Prostate gland (tissue), 2 donors: ENCODE data around the gene ZNF641. TPM values are rescaled to one million over a fixed set of nuclear protein-coding genes. Genes with fewer than 3 reads are reported as not detected.

Experiments
- DNase-seq: peaks from one replicate; pipeline ENCODE4 v3.0.0-alpha.2; 2019; ENCODE audit warnings: low spot score
- H3K27ac ChIP-seq, 2 donors: fragments of 200-600 bp; sonication (generic); 2 replicates each; pipeline ENCODE4 v1.5.1; 2017 to 2019
- H3K27me3 ChIP-seq: fragments of 200-600 bp; sonication (generic); replicated peaks from 2 replicates; pipeline ENCODE4 v1.5.1; 2019; ENCODE audit not compliant: insufficient read depth
- H3K36me3 ChIP-seq, 2 donors: fragments of 200-600 bp; sonication (generic); 1 replicate in 1 of 2; 2 replicates in 1 of 2; pipeline versions ENCODE4 v1.5.1 to v1.8.1; 2017 to 2019
- H3K4me1 ChIP-seq: fragments of 200-600 bp; sonication (generic); replicated peaks from 2 replicates; pipeline ENCODE4 v1.5.1; 2019
- H3K4me3 ChIP-seq, 2 donors: fragments of 200-600 bp; sonication (generic); 2 replicates each; pipeline ENCODE4 v1.5.1; 2017 to 2019
- H3K9me3 ChIP-seq: fragments of 200-600 bp; sonication (generic); 2 replicates; pipeline ENCODE4 v1.5.1; 2017
- POLR2A ChIP-seq: fragments of 450-650 bp; IDR thresholded peaks from one replicate; pipeline ENCODE4 v1.6.1; 2016; ENCODE audit warnings: antibody characterized with exemption, mild to moderate bottlenecking
- POLR2AphosphoS5 ChIP-seq: sonication (generic); formaldehyde crosslinking; IDR thresholded peaks from one replicate; pipeline ENCODE4 v1.6.1; 2017; ENCODE audit warnings: antibody characterized with exemption
- WGBS: methylation state at CpG from one replicate; pipeline ENCODE4 v1.1.5; 2018; 5-methylcytosine and 5-hydroxymethylcytosine counted together
- intact Hi-C: fragments of 100-400 bp; cut with DNase I; formaldehyde crosslinking; loops from one replicate; pipeline ENCODE4 v1.14.2; 2022
- total RNA-seq, 2 donors: library from RNA; depleted of rRNA; stranded (reverse); fragments of >200 nt; gene quantifications; one replicate each; pipeline ENCODE4 v1.1.0, GENCODE V29; 2016
- TF ChIP-seq, protein P1 (sequence below), 4 experiments: fragments of 200-600 bp in 2 of 4; fragments of 450-650 bp in 2 of 4; sonication (generic) in 2 of 4; IDR thresholded peaks; 1 replicate in 3 of 4; 2 replicates in 1 of 4; pipeline ENCODE4 v1.5.1; 2016 to 2019; ENCODE audit warnings: antibody characterized with exemption in 4 of 4, mild to moderate bottlenecking in 2 of 4, moderate library complexity in 2 of 4

The ZNF641 gene
- total RNA-seq, 2 donors from 2014 or later, result 21.7 to 39.7 TPM

DNA sequence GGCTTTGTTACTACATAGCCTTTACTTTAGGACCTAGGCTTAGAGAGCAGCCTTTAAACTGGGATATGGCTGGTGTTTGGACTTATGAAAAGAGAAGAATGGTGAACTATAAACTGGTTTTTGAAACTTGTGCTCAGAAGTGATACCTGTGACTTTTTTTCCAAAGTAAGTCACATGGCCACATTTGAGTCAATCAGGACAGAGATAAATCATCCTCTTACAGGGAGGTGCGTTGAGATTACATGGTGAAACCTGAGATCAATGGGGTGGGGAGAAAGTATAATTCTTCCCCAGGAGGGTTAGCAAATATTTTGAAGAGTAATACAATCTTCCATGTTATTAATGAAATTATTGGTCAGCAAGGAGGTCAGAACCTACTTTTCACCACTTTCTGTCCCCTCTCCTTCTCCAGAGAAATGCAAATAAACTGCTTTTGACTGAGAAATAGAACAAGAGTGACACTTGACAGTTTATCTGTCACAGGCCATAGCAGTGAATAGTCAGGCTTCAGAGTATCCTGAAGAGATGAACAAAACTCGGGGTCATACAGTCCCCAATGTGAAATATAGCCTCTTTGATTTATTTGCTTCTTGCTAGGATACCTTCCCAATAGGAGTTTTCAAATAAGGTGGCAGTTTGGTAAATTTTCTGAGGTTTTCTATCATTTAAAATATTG lies 11.1 kb upstream of the ZNF641 start:
- no peak for DNase-seq
- intact Hi-C loops, result no loop called here
- TF ChIP-seq POLR2A, result no peak
- TF ChIP-seq, protein P1, sequence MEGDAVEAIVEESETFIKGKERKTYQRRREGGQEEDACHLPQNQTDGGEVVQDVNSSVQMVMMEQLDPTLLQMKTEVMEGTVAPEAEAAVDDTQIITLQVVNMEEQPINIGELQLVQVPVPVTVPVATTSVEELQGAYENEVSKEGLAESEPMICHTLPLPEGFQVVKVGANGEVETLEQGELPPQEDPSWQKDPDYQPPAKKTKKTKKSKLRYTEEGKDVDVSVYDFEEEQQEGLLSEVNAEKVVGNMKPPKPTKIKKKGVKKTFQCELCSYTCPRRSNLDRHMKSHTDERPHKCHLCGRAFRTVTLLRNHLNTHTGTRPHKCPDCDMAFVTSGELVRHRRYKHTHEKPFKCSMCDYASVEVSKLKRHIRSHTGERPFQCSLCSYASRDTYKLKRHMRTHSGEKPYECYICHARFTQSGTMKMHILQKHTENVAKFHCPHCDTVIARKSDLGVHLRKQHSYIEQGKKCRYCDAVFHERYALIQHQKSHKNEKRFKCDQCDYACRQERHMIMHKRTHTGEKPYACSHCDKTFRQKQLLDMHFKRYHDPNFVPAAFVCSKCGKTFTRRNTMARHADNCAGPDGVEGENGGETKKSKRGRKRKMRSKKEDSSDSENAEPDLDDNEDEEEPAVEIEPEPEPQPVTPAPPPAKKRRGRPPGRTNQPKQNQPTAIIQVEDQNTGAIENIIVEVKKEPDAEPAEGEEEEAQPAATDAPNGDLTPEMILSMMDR (IDR thresholded peaks at IDR 0.05), result no peak
- TF ChIP-seq POLR2AphosphoS5, result no peak
- no peaks in the 10 kb centered on the region for H3K9me3 ChIP-seq
- H3K27ac ChIP-seq, result no peak overlapping the region
- H3K4me3 ChIP-seq, result no peak overlapping the region
- H3K4me1 ChIP-seq, result no peaks in the 10 kb centered on the region
- no peaks in the 10 kb centered on the region for H3K36me3 ChIP-seq
- WGBS, result 62% methylated on average over 2 of the region's 2 CpGs
- no peaks in the 10 kb centered on the region for H3K27me3 ChIP-seq

DNA sequence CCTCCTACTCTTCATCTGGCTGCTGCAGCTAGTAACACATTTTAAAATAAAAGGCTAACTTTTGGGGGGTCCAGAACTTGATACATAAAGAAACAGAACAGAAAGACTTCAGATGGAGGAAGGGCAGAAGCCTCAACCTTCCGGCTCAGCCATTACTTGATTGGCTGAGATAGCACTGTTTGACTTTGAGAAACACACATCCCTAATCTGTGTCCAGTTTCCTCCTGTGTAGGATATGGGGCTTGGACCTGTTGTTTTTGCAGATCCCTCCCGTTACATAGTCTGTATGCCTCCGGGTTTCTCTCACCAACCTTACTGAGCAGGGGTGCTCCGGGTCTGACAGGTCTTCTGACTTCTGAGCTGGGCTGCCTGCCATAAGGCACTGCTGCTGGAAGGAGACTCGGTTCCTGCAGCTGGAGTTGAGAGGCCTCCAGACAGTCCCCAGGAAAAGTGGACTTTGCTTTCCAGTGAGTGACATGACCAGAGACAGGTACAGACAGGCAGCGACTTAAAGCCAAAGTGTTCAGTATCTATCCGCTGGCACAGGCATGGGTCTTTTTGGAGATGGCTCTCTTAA lies 8.3 kb upstream of the ZNF641 start:
- WGBS, result 68% methylated on average over 7 of the region's 7 CpGs
- no peak overlapping the region for H3K27ac ChIP-seq
- no peaks in the 10 kb centered on the region for H3K9me3 ChIP-seq
- TF ChIP-seq POLR2A, result no peak
- TF ChIP-seq POLR2AphosphoS5, result no peak
- TF ChIP-seq, protein P1 (IDR thresholded peaks at IDR 0.05), result no peak
- DNase-seq, result no peak
- H3K4me1 ChIP-seq, result no peaks in the 10 kb centered on the region
- intact Hi-C loops, result no loop called here
- H3K27me3 ChIP-seq, result no peaks in the 10 kb centered on the region
- H3K4me3 ChIP-seq, result no peak overlapping the region
- H3K36me3 ChIP-seq, result no peaks in the 10 kb centered on the region

DNA sequence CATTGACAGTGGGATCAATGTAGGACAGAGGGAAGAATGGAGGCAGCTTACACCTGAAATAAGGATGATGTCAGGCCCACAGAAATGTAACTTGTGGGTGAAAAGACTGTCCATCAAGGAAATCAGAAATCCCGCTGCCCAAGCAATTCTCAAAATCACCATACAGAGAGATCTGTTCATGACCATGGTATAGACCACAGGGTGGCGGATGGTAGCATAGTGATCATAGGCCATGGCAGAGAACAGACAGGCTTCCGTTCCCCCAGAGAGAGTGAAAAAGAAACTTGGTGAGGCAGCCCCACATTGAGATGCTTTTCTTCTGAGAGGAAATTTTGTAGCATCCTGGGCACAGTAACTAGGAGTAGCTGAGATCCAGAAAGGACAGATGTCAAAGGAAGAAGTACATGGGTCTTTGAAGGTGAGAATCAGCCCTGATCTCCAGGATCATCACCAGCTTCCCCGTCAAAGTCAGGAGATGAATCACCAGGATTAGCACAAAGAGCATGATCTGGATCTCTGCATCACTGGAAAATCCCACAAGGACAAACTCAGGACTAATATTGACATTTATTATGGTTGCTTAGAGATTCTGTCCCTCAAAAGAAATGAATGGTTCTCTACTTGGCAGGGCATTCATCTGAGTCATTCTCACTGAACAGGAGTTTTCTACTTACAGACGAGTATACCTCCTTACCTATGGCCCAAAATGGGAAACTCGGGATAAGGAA lies 5.5 kb upstream of the ZNF641 start:
- DNase-seq, result no peak
- TF ChIP-seq, protein P1 (IDR thresholded peaks at IDR 0.05), result no peak
- TF ChIP-seq POLR2A (no peak), POLR2AphosphoS5 (no peak)
- intact Hi-C loops, result no loop called here

DNA sequence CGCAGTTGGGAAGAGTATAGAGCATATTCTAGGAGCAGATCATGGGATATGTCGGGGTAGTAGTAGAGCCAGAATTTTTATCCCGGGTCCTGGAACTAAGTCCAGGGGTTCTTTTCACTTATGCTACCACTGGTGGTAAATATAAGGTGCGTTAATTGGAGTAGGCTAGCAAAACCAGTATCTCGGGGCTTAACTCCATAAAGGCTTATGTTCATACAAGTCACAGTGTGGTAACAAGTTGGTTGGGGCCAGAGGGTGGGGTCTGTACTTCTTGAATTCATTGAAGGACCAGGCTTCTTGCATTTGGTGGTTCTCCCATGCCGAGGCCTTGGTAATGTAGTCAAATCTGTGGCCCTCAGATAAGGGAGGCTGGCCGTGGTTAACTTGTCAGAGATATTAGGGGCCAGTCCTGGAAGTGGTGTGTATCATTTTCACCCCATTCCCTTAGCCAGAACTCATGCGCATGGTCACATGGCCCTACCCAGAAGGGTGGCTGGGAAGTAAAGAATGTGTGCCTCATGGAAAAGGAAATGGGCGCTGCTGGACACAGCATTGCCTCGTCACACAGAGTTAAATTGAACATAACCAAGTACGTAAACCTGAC lies 1.5 kb upstream of the ZNF641 start:
- Histone ChIP-seq H3K27ac (no peak overlapping the region), H3K4me1 (no peaks in the 10 kb centered on the region), H3K36me3 (peaks cover 0 to under 1% of the 10 kb centered on the region in 2 donors), H3K4me3 (no peak overlapping the region), H3K9me3 (no peaks in the 10 kb centered on the region), H3K27me3 (no peaks in the 10 kb centered on the region)
- intact Hi-C loops, result loop anchor here (5.0 kb wide), 1 partner anchor 155 kb away; no protein-coding TSS in a partner anchor
- no peak for DNase-seq
- no peak for TF ChIP-seq POLR2AphosphoS5
- TF ChIP-seq, protein P1 (IDR thresholded peaks at IDR 0.05), result no peak
- no peak for TF ChIP-seq POLR2A
- 86% methylated on average over 11 of the region's 11 CpGs for WGBS

More for the DNA sequence above, 5.5 kb upstream of the ZNF641 start:
- Histone ChIP-seq H3K27ac (no peak overlapping the region), H3K27me3 (no peaks in the 10 kb centered on the region), H3K9me3 (no peaks in the 10 kb centered on the region), H3K4me3 (no peak overlapping the region), H3K4me1 (no peaks in the 10 kb centered on the region), H3K36me3 (no peaks in the 10 kb centered on the region)
- WGBS, result 76% methylated on average over 6 of the region's 6 CpGs
